Activated CD8-positive, alpha-beta memory T cell treated with anti-CD3 and anti-CD28 coated beads, Interleukin-2, amount 50 U/mL, for 1 hour (primary cell): ENCODE results near the gene ALPK3.
"Not testable (repeated sequence)": the region's sequence is repeated elsewhere in the genome, so short reads cannot be mapped to it uniquely, and the experiment has no call there.

Experiments used
- DNase-seq: peaks from one replicate; pipeline ENCODE4 v3.0.0-alpha.2; 2020; ENCODE audit errors: extremely low read depth

ALPK3 gene

DNA sequence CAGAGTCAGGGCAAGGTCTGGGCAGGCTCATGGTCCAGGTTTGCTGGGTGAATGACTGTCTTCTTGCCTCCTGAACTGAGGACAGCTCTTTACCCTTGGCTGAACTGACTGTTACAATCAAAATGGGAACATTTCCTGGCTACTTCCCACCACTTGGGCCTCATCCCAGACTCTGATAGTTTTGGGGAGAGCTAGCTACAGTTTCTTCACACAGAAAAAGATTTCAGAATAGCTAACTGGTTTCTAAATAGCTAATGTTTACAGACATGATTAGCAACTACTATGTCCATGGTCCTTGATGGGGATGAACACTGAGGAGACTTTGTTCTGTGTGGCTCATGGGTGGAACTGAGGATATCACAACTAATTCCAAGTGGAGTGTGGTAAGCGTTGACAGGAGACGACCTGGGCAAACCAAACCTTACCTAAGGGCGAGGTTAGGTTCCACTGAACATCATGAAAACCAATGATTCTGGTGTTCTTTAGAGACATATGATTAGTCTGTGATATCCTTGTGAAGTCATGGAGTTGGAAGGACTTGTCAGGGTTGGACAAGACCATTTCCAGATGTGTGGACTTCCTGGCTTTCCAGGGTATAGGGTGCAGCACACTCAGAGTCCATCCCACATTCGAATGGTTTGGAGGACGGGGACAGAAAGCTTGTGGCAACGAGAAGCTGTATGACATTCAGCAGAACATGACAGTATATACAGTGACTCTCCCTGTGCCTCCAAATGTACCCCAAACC lies 7.3 kb downstream of the ALPK3 start:
- DNase-seq: no peak

DNA sequence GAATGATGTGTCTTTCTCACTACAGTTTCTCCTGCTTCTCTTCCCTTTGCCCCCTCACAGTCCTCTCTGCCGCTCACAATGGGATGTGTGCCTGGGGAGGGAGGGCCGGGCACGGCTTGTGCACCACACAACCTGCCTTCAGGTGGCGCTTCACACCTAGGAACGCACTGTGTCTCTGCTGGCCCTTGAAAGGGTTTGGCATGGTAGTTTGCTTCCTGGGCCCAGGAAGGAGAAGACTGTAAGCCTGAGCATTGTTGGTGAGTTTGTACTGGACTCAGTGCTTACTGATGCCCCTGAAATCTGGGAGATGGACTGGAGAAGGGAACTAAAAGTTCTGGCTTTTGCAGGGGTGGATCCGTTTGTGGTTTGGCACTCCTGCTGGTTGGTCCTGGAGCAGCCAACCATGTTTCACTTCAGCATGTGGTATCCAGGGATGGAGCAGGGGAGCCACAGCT lies 9.2 kb downstream of the ALPK3 start:
- no peak for DNase-seq

GRCh38 chr15:84827246-84827645 lies 10.1 kb downstream of the ALPK3 start:
- no peak for DNase-seq

DNA sequence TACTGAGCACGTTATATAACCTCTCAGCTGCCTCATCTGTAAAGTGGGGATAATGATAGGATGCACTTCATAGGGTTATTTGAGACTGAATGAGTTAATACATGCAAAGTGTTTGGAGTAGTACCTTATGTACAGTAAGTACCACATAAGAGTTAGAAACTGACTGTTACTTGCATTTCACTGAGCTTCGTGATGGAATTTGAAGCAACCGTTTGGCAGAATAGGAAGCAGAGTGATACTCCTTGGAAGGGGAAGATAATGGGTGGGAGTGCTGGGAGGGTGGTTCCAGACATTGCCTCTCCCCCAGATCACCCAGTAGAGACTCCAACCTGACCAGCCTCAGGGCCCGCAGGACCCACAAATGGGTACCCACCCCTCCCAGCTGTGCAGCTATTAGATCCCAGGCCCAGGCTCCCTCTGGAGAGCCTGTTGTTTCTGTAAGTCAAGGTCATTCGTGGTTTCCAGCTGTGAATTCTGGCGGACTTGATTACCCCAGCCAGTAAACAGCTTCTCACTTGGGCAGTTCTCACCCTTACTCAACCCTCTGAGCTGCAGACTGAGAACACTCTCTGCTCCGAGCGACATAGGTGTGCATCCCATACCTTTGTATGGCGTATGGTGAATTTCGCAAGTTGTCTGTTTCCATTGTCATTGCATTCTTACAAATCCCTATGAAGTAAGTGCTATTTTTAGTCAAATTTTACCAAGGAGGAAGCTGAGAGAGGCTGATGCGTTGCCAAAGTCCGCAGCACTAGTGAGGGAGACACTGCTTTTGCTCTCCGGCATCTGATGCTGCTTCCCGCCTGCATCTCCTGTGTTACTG lies 11.1 kb downstream of the ALPK3 start:
- DNase-seq: no peak

- no peak for DNase-seq
Observed at GRCh38 chr15:84829428-84829827, 12.3 kb downstream of the ALPK3 start.

- no peak for DNase-seq
Observed at GRCh38 chr15:84830036-84830435, 12.9 kb downstream of the ALPK3 start.

DNA sequence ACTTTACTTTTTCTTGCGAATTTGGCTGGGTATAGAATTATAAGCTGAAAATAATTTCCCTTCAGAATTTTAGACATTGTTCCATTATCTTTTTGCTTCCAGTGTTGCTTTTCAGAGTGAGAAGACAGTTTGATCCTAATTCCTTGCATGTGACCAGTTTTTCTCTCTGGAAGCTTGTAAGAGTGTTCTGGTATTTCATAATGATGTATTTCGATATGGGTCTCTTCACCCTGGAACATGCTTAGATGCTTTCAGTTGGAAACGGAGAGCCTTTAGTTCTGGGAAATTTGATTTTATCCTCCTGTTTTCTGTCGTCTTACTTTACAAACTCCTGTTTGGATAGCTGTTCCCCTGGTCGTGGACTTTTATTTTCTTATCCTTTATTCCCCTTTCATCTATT lies 13.9 kb downstream of the ALPK3 start:
- no peak for DNase-seq

- no peak for DNase-seq
Observed at GRCh38 chr15:84831613-84832012, 14.5 kb downstream of the ALPK3 start.

- DNase-seq: no peak
Observed at GRCh38 chr15:84832448-84833040, 15.4 kb downstream of the ALPK3 start.

- DNase-seq: no peak
Observed at GRCh38 chr15:84833447-84834228, 16.5 kb downstream of the ALPK3 start.

DNA sequence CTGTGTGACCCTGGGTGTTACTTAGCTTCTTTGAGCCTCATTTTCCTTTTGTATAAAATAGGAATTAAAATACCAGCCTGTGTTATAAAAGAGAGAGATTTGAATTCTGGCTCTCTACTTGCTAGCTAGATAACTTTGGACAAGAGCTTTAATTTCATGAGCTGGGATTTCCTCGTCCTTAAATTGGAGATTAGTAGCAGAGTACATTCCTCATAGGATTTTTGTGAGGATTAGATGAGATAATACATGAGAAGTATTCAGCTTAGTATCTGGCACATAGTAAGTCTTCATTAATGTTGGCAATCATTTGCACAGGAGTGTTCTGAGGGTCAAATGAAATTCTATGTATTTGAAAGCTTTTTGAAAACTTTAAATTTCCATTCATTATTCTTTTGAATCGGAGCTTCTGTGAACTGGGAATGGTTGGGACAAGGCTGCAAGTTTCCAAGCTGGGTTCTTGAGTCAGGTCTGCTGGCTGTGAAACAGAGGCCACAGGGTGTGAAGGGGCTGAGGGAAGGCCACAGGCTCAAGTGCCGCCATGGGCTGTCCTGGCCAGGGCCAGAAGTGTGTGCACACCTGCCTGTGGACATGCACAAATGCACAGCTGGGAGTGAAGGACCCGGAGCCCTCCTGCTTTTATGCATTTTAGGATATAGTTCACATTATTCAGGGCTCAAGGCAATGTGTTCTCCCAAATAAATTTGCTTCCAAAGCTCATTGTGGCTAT lies 17.2 kb downstream of the ALPK3 start:
- no peak for DNase-seq

DNA sequence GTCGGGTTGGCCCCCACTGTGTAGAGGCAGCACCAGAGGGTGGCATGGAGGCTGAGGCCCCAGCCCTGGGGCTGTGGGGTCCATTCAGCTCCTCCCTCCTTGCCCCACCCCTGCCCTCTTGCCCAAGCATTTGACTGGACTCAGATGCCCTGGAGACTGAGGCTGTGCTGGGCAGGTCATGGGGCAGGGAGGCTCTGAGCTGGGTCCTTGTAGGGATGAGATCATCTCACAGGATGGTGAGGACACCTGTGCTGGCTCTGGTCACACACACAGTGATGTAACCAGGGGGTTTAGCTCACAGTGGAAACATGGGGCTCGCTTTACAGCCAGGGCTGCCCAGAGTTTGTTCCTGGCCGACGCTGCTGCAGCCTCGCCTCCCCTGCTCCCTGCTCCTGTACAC lies 17.8 kb downstream of the ALPK3 start:
- DNase-seq: no peak

GRCh38 chr15:84835661-84836337 lies 18.6 kb downstream of the ALPK3 start:
- no peak for DNase-seq

DNA sequence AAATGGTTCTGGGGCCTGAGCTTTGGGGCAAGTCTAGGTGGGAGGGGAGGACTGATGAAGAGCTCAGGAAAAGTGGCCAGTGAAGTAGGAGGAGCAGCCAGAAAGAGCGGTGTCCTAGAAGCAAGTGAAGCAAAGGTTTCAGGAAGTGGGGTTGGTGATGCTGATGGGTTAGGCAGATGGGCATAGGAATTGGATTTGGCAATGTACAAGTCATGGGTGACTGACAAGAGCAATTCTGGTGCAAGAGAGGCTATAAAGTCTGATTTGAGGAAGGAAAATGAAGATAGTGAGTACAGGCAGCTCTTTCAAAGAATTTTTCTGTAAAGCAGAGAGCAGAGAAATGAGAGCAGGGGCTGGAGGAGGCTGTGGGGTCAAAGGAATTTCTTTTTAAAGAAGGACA lies 19.7 kb downstream of the ALPK3 start:
- DNase-seq: no peak

- no peak for DNase-seq
Observed at GRCh38 chr15:84839714-84840113, 22.6 kb downstream of the ALPK3 start.

GRCh38 chr15:84840255-84840654 lies 23.1 kb downstream of the ALPK3 start:
- no peak for DNase-seq

GRCh38 chr15:84840741-84841429 lies 23.7 kb downstream of the ALPK3 start:
- no peak for DNase-seq

DNA sequence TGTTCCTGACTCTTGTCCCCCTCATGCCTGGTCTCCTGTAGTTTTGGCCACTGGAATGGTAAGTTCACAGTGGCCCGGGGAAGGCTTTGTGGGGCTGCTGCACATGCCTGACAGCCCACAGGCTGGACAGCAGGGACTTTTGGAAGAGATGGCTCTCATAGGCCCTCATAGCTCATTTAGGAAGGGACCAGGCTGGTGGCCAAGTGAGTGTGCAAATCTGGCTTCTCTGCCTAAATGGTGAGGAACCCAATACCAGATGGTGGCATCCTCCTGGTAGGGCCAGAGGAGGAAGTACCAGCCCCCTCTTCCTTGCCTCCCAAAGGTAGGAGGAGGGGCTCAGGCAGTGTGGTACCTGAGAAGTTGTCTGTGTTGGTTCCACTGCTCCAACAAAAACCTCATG lies 25.6 kb downstream of the ALPK3 start:
- DNase-seq: no peak

GRCh38 chr15:84844964-84845363 lies 27.8 kb downstream of the ALPK3 start:
- no peak for DNase-seq

- DNase-seq: not testable (repeated sequence)
Observed at GRCh38 chr15:84845631-84846030, 28.5 kb downstream of the ALPK3 start.
